GM21717 (cell line): ENCODE results near the gene PCDHA4.

Experiments
- ATAC-seq: cut with Tn5 transposase; IDR thresholded peaks from one replicate; pipeline ENCODE4 v1.9.1; 2021; ENCODE audit warnings: mild to moderate bottlenecking, moderate library complexity; ENCODE audit not compliant: unreplicated experiment

Gene PCDHA4

GRCh38 chr5:140855772-140856674 lies 49.2 kb downstream of the PCDHA4 start, which contains the start of gene PCDHA10:
TSS of gene PCDHA10 (plus strand) at chr5:140855897. CDS start at chr5:140856049, 152 bp downstream.
- ATAC-seq: no peak

- ATAC-seq: no peak
Observed at GRCh38 chr5:140857177-140857986, 50.5 kb downstream of the PCDHA4 start.

DNA sequence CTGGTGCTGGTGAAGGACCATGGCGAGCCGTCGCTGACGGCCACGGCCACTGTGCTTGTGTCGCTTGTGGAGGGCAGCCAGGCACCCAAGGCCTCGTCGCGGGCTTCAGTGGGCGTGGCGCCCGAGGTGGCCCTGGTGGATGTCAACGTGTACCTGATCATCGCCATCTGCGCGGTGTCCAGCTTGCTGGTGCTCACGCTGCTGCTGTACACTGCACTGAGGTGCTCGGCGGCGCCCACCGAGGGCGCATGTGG lies 51.0 kb downstream of the PCDHA4 start:
- ATAC-seq: no peak

DNA sequence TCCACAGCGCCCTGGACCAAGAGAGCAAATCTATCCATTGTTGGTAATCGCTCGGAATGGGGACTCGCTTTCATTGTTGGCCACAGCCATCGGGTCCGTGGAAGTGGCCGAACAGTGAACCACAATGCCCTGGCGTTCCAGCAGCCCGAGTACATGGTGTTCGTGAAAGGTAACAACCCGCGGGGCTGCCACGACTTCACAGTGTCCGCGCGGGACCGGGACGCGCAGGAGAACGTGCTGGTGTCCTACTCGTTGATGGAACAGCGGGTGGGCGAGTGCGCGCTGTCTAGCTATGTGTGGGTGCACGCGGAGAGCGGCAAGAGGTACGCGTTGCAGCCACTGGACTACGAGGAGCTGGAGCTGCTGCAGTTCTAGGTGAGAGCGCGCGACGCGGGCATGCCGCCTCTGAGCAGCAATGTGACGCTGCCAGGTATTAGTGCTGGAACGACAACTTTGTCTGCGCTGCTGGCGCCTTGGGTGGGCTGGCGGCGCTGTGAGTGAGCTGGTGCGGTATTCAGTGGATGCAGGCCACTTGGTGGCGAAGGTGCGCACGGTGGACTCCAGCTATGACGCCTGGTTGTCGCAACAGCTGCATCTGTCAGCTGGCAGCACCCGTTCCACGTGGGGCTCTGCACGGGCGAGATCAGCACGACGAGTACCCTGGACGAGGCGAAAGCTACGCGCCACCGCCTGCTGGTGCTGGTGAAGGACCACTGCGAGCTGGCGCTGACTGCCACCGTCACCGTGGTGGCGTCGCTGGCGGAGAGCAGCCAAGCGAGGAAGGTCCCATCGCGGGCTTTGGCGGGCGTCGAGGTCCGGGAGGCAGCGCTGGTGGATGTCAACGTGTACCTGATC lies 55.8 kb downstream of the PCDHA4 start:
- no peak for ATAC-seq
